Left kidney (tissue), 8 donors: ENCODE measurements around the gene CACNA1H. TPM values are rescaled to one million over a fixed set of nuclear protein-coding genes. Genes with fewer than 3 reads are reported as not detected.

Experiments
- DNase-seq: peaks from one replicate; pipeline ENCODE4 v3.0.0-alpha.2; 2013
- long read RNA-seq, 8 donors: transcript quantifications; one replicate each; lab custom pipeline, GENCODE V29; 2026
- polyA plus RNA-seq: library from polyadenylated mRNA; unstranded; fragments of 120-200 nt; gene quantifications from one replicate; pipeline ENCODE4 v1.2.1, GENCODE V29; 2013; ENCODE audit not compliant: insufficient read length

CACNA1H gene
- polyA plus RNA-seq: 17.0 TPM
- long read RNA-seq, donor 1: 0 reads
- long read RNA-seq, donor 2: 0 reads
- long read RNA-seq, donor 3: 0 reads
- long read RNA-seq, donor 4: 0 reads
- long read RNA-seq, donor 5: 0 reads
- long read RNA-seq, donor 6: 0 reads
- long read RNA-seq, donor 7: 0 reads
- long read RNA-seq, donor 8: 0 reads

GRCh38 chr16:1152651-1153259, at the start of gene CACNA1H:
CACNA1H (plus strand) TSS chr16:1153106; CDS start chr16:1153738, 632 bp downstream.
- no peak for DNase-seq

GRCh38 chr16:1103636-1103980, 49.3 kb upstream of the CACNA1H start:
- no peak for DNase-seq

GRCh38 chr16:1105888-1106620, 46.9 kb upstream of the CACNA1H start:
- peak; percentile 67 for DNase-seq

GRCh38 chr16:1106659-1107058, 46.2 kb upstream of the CACNA1H start:
- DNase-seq: no peak

- no peak for DNase-seq
Measured at GRCh38 chr16:1107141-1107540, 45.8 kb upstream of the CACNA1H start.

GRCh38 chr16:1107731-1108130, 45.2 kb upstream of the CACNA1H start:
- DNase-seq: no peak

GRCh38 chr16:1108299-1109252, 44.3 kb upstream of the CACNA1H start:
- DNase-seq: no peak

- no peak for DNase-seq
Measured at GRCh38 chr16:1109648-1110047, 43.3 kb upstream of the CACNA1H start.

GRCh38 chr16:1112506-1113184, 40.3 kb upstream of the CACNA1H start:
- no peak for DNase-seq

- DNase-seq: no peak
Measured at GRCh38 chr16:1113489-1113888, 39.4 kb upstream of the CACNA1H start.

- no peak for DNase-seq
Measured at GRCh38 chr16:1113889-1114526, 38.9 kb upstream of the CACNA1H start.

- DNase-seq: no peak
Measured at GRCh38 chr16:1116693-1117077, 36.2 kb upstream of the CACNA1H start.

GRCh38 chr16:1117176-1117900, 35.6 kb upstream of the CACNA1H start:
- no peak for DNase-seq

GRCh38 chr16:1117926-1118325, 35.0 kb upstream of the CACNA1H start:
- DNase-seq: no peak

GRCh38 chr16:1119129-1119528, 33.8 kb upstream of the CACNA1H start:
- DNase-seq: no peak

- no peak for DNase-seq
Measured at GRCh38 chr16:1119766-1120576, 32.9 kb upstream of the CACNA1H start.

GRCh38 chr16:1120577-1120941, 32.3 kb upstream of the CACNA1H start:
- no peak for DNase-seq

GRCh38 chr16:1121009-1121408, 31.9 kb upstream of the CACNA1H start:
- DNase-seq: no peak

- no peak for DNase-seq
Measured at GRCh38 chr16:1121601-1122397, 31.1 kb upstream of the CACNA1H start.
